ENCODE data around the gene MMP24OS.

Gene MMP24OS

DNA sequence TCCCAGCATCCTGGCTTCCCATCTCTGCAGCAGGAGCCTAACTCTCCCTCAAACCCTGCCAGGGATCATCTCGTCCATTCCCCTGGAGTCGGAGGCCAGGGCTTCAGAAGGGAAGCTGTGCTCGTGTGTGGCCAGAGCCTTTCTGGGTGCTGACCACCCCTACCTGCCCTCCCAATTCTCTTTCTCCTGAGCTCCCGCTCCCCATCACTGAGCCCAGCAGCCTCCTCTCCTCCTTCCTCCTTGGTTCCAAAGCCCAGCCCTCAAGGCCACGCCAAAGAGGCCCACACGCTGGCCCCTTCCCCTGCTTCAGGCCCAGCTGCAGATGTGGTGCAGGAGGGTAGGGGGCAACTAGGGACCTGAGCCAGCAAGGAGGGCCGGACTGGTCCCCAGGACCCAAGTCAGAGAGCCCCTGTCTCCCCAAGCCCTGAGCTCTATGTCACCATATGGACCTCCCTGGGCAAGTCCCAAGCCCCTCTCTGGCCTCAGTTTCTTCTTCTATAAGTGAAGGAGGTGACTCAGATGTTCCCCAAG lies 13.0 kb upstream of the MMP24OS start:
- DNase-seq, result no peak

DNA sequence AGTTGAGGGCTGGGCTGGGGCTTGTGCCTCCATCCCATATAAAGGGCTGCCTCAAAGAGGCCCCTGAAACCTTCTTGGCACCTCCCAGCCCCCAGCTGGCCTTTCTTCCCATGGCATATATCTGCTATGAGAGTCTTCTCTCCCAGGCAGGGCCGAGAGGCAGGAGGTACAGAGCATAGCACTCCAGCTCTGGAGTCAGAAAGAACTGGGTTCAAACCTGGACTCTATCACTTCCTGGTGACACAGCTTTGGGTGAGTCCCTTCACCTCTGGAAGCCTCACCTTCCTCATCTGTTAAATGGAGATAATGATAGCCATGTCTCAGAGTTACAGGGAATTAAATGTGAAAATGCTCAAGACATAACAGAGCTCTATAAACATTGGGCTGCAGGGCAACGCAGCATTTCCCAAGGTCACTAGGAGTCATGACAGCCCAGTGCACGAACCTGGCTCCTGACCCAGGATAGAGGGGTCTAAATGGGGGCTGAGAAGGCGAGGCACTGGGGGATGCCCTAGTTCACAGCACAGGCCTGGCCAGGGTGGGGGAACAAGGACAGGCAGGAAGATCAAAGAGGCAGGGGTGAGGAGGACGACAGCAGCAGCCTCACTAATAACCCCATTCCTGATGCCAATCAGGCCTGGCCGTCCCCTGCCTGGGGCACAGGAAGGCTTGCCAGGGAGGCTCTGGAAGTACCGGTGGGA lies 12.4 kb upstream of the MMP24OS start:
- DNase-seq, result no peak

DNA sequence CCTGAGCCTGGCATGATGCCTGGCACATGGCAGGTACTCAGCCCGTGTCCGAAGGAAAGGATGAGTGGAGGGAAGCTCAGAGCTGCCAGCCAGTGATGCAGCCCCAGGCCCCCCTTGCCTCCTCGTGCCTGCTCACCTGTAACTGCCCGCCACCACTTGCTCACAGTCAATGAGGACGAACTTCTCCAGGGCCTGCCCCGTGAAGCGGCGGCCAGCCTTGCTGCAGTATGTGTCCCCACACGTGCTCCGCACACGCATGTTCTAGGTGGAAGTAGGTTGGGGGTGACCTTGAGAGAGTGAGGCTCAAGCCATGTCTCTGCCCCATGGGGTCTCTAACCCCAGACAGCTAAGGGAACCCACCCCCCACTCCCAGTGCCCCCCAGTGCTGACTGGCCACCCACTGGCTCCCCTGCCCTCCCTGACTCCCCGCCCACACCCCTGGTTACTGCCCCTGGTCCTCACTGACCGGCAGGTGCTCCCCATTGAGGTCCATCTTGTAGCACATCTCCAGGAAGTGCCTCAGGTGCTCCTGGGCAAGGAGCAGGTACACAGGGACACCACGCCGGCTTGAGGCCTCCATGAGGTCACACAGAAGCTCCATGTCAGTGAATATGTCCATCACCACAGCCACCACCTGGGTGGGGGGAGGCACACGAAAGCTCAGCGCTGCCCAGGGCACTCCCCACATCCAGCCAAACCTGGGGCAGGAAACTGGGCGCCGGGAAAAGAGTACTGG lies 10.6 kb upstream of the MMP24OS start:
- DNase-seq, result no peak

DNA sequence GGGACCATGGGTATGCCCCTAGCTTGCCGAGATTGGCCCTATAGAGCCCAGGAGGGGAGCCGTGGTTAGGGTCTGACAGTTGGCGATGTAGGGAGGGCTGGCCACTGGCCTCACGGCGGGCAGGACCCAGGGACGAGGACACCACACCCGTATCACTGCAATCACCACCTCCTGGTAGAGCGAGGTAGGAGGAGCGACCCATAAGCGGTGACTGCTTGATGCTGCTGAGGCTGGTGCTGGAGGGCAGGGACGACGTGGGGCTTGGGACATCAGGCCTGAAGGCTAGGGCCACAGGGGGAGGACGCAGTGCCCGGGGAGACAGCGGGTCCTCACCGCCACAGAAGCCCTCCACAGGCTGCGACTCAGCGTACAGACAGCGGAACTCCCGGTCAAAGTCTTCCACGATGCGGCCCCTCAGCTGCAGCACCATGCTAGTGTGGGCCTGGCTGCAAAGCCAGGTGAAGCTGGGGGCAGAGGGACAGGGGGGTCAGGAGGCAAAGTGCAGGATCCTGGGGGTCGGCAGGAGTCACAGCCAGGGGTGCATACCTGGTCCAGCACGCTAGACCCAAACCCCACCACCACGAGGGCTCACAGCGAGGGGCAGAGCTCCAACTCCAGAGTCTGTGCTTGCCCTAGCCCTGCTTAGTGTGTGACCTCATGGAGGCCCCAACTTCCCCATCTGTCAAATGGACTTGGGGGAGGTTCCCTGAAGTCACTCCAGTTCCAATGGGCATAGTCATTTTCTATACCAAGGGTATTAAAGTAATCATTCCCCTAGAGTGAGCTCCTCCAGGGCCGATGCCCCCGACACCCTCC lies 9.8 kb upstream of the MMP24OS start:
- no peak for DNase-seq

DNA sequence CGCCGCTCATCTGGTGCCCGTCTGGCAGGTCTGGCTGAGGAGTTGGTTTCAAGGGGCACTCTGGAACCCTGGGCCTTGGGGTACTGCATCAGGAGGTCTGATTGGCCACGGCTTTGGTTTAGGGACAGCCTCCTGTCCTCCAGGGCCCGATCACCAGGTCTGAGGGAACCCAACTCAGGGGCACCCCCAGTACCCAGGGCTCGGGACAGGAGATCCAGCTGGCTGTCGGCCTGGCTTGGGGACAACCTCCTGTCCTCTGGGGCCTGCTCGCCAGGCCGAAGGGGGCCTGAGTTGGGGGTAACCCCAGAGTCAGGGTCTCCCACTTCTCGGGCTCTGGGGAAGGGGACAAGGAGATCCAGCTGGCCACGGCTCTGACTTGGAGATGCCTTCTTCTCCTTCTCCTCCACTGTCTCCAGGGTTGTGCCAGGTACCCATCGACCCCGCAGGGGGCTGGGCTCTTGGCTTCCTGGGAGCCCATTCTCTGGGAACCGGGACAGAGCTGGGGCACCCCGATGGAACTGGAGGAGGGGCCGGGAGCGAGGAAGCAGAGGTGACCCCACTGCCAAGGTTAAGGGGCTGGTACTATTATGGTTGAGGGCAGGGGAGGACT lies 9.1 kb upstream of the MMP24OS start:
- DNase-seq, result no peak

DNA sequence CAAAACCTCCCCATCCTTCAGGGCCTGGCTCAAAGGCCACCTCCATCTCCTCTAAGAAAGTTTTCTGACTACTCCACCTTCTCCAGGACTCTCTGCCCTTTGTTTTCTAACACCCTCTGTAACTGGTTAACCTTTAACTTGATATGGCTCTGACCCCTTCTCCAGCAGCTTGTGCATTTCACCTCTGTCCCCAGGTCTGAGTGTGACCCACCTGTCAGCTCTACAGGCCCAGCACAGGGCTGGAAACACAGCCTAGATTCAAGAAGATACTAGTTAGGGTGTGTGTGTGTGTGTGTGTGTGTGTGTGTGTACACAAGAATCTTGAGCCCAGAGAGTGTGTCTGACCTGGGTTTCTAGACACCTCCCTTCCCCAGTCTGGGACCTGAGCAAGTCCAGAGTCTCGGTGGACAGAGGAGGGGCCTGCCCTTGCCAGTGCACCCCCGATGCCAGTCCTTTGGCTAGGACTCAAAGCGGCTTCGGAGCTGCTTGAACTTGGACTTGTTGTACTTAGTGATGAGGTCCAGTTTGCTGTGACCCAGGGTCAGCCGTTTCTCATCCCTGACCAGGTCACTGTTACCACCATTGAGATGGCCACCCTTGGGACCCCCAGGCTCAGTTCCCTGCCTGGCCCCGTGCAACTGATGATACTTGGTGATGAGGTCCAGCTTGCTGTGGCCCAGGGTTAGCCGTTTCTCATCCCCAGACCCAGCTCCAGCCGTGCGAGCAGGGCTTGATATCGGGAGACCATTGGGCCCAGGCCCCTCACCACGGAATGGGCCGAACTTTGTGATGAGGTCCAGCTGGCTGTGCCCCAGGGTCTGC lies 8.4 kb upstream of the MMP24OS start:
- DNase-seq, result no peak

DNA sequence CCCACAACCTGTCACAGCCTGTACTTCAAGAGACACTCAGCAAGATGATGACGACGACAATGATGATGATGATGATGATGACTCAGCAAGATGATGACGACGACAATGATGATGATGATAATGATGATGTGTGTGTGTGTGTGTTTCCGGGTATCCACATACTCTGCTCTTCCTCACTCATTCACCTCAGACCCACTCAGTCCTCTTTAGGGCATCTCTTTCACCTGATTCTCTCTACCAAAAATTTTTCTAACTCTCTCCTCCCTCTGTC lies 7.8 kb upstream of the MMP24OS start:
- no peak for DNase-seq

DNA sequence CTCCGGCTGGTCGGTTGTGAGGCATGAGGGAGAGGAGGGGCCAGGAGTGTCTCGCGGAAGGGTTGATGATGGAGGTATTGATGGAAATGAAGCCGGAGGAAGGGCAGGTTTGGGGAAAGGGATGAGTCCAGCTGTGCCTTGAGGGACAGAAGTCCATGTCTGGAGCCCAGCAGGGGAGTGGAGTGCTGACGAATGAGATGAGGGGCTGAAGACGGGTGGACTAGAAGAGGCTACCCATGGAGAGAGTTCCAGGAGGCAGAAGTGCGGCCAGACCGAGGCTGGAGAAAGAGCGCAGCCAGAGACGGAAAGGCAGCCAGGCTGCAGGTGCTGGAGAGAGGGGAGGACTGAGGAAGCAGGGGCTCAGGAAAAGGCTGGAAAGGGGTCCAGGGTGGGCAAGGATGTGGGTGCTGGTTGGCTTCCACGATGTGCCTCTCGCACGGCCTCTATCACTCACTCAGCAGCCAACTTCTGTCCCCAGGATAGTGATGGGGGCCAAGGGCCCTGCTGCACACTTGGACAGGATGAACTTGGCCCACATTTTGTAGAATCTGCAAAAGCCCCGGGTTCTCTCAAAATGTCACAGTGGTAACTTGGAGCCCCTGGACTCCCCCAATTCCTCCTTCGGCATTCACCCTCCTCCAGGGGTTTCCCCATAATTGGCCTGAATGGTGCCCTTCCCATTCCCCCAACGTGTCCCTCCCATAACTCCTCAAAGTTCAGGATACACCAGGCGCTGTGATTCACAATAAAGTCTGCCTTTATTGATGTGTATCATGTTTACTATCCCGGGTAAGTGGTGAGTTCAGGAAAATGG lies 7.3 kb upstream of the MMP24OS start:
- DNase-seq, result no peak

DNA sequence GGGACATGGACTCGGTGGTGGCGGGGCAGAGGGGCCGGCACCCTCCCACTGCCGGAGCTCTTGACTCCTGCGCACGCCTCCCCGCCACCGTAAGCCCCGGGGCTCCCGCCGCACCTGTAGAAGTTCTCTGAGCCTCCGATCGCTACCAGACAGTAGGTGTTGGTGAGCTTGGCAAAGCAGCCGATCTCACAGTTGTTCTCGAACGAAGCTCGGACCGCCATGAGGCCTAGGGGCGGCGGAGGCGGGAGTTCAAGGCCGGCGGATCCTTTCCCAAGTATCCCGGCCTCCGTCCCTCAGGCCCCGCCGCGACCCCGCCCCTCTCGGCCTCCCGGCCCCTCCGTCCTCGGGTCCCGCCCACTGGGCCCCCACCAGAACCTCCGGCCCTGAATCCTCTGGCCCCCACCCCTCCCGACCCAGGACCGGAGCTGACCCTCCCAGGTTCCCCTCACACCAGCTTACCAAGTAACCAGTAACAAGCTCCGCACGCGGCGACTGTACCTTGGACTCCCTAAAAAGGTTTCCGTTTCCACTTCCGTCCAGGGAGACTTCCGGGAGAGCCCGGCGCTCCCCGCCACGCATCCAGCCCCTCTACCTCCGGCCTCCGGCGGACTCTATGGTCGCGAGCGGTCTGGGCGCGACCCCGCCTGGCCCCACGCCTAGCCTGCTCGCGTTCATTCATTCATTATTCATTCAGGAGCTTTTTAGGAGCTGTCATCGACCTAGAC lies 6.5 kb upstream of the MMP24OS start, which contains the start of gene EIF6:
Gene EIF6, minus strand, starts transcription at position 506 of the 725 bp plus-strand sequence. Its CDS starts 285 bp downstream, at position 221.
- peak; percentile 88 for DNase-seq

DNA sequence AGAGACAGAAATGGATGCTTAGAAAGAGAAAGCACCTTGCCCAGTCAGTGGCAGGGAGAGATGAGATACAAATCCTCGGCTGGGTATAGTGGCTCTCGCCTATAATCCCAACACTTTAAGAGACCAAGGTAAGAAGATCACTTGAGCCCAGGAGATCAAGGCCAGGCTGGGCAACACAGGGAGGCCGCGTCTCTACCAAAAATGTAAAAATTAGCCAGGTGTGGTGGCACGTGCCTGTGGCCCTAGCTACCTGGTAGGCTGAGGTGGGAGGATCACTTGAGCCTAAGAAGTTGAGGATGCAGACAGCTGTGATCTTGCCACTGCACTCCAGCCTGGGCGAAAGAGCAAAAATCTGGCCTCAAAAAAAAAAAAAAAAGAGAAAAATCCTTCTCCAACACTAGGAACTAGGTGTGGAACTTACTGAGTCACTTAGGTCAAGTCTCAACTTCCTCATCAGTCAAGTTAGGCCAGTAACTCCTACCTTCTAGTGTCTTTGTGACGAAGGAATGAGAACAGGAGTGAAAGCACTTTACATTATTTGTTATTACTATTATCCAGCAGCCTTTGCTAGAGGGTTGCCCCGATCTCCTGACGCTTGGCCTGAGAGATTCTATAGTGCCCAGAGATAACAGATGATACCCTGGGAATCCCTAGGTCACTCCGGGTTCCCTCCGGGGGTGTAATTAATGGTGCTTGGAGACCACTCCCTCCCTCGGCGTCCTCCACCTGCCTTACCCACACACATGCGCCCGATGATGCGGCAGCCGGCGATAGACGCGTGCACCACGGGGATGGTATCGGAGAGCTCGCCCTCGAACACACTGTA lies 5.7 kb upstream of the MMP24OS start:
- no peak for DNase-seq

DNA sequence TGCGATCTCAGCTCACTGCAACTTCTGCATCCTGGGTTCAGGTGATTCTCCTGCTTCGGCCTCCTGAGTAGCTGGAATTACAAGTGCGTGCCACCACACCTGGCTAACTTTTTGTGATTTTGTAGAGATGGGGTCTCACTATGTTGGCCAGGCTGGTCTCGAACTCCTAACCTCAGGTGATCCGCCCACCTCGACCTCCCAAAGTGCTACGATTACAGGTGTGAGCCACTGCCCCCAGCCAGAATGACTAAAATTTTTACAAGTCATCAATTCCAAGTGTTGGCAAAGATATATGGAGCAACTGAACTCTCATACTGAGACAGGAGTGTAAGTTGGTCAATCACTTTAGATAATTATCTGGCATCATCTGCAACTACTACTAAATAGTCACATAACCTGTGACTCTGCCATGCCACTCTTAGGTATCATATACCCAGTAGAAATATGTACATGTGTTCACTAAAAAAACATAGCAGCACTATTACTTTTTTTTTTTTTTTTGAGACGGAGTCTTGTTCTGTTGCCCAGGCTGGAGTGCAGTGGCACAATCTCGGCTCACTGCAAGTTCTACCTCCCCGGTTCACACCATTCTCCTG lies 3.7 kb upstream of the MMP24OS start:
- no peak for DNase-seq

DNA sequence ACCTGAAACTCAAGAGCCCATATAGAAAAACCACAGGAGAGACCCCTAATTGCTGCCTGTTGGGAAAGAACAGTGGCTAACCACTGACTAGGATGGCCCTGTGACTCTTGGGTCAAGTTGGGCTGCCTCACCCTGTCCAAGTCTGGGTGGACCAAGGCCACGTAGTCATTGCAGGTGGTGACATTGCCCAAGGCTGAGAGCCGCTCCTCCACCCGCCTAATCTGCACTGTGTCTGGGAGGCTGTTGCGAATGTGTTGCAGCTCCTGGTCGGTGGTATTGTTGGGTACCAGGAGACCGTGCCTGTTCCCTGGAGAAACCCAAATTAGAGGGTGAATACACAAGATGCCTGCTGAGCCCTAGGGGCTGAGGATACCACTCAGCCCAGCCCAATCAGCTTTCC lies 2.6 kb upstream of the MMP24OS start:
- no peak for DNase-seq

DNA sequence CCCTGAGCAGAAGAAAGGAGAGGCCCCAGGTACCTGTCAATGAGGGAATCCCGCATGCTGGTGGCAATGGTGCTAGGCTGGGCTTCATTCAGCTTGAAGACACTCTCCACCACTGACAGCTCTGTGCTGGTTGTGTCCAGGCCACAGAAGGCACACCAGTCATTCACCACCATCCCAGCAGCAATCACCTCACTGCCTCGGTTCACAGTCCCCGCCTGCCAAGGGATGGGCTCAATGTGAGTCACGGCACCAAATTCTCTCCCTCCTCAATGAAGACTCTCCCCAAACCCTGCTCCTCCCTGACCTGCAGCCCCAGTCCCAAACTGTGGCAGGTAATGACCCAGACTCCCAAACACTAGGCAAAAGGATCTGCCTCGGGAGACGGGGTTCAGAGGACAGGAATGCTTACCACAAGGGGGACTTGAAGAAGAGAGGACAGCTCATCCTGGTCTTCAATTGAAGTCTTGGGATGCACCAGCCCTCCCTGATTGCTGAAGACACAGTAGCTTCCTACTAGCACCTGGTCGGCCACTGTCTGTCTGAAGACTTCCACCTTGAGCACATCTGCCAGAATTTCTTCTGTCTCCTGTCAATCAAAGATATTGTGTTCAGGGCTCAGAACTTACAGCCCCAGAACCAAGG lies 1.7 kb upstream of the MMP24OS start:
- DNase-seq, result no peak

DNA sequence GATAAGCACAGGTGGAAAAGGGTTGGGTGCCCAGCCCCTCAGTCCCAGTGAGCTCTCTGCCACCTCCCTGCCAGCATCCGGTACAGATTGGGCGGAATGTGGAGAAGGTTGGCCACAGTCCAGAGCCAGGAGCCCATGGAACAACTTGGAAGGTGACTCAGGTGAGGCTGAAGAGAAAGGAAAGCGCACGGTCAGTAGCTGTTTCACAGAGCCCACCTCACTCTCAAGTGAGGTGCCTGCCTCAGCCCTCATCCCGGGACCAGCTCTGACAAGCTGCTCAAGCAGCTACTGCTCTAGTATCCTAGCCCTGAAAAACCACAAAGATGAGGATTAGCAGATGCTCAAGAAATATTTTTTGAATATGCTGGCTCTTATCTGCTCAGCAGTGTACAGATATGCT lies 1.1 kb upstream of the MMP24OS start:
- no peak for DNase-seq

DNA sequence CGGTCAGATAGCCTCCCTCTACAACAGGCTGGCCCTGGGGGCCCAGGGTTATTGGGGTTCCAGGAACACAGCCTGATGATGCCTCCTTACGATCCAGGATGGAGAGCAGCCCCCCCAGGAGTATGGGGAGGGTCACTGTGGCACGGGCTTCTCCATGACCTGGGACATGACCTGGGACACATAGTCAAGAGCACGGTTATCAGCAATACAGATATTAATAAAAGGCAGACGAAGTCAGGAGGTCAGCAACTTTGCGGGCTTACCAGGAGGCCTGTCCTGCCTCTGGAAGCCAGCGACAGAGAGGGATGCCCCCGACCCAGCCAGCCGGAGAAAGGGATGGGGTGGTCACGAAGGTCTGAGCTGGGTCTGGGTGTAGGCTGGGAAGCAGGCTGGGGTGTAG lies 795 bp downstream of the MMP24OS start:
- no peak for DNase-seq

DNA sequence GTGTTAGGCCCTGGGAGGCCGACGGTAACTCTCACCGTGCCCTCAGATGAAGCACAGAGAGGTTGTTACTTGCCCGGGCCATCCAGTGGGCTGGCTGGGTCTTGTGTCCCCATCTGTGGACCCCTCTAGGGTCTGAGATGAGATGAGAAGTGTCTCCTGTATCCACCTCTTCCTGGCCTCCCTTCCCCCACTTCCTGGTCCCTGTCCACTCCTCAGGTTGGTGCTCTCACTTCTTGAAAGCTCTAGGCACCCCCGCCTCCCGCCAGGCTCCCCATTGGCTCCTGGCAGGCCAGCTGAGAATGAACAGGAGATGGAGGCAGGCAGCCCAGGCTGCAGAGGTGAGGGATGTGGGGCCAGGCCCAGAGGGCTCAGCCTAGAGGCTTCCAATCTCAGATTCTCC lies 1.5 kb downstream of the MMP24OS start:
- DNase-seq, result no peak

DNA sequence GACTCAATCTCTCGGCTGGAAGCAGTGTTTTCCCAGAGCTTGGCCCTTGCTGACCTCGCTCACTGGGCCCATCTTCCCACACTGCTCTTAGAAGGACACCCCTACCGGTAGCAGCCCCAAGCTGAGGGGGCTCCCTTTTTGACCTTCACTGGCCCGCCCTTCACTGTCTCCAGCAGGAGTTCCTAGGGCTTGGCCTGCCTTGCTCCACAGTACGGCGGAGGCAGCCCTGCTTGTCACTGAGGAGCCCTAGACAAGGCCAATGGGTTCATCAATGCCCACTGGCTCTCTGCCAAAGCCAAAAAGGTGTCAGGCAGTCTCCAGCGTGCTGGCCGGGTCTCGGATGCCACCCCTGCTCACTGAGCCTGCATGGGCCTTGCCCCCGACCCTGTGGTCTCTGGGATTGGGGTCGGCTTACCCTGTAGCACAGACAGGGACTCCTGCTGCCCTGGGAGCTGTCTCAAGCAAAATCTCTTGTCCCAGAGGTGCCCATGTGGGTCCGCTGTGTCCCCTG lies 2.1 kb downstream of the MMP24OS start:
- no peak for DNase-seq

Data from SHP77 (cell line).